AG04450 (cell line): ENCODE data around the gene EZH2. TPM values are rescaled to one million over a fixed set of nuclear protein-coding genes. Genes with fewer than 3 reads are reported as not detected.

Experiments used
- CTCF ChIA-PET: fragments of 300-600, 350-600 bp; formaldehyde crosslinking; extraction: SDS; loops from one replicate; lab custom pipeline; 2022; ENCODE audit warnings: antibody characterized with exemption, inconsistent platforms; lab: Charles Lee
- POLR2A ChIA-PET: fragments of 350-600 bp; formaldehyde crosslinking; extraction: SDS; loops from one replicate; lab custom pipeline; 2021; ENCODE audit warnings: antibody characterized with exemption, inconsistent platforms; lab: Yijun Ruan, JAX
- DNase-seq: peaks from one replicate; pipeline ENCODE4 v3.0.0-alpha.2; 2011; ENCODE audit warnings: low read depth, low spot score
- H3K27ac ChIP-seq: one replicate; pipeline ENCODE4 v1.5.1; 2012; ENCODE audit warnings: low read depth, low read length, control low read depth
- H3K27me3 ChIP-seq: one replicate; pipeline ENCODE4 v1.6.0; 2012; ENCODE audit warnings: low read length; ENCODE audit not compliant: control insufficient read depth, insufficient read depth
- H3K4me3 ChIP-seq: 2 replicates; pipeline ENCODE4 v1.5.1; 2011; ENCODE audit warnings: mild to moderate bottlenecking, low read depth, low read length, control low read depth
- H3K9me3 ChIP-seq: 2 replicates; pipeline ENCODE4 v1.5.1; 2012; ENCODE audit warnings: low read length; ENCODE audit not compliant: control insufficient read depth, insufficient read depth
- CTCF ChIP-seq: IDR thresholded peaks from 2 replicates; pipeline ENCODE4 v1.5.1; 2011; ENCODE audit warnings: low read depth, low read length, control low read depth, inconsistent platforms
- polyA plus RNA-seq: library from polyadenylated mRNA; depleted of rRNA; stranded (reverse); fragments of >200 nt; gene quantifications from 2 replicates; pipeline ENCODE4 v1.2.3, GENCODE V29; 2011

EZH2 gene
- polyA plus RNA-seq, 1 experiment, result 17.0 TPM

GRCh38 chr7:148918058-148918596 is 34.0 kb upstream of the EZH2 start:
- CTCF ChIA-PET, result no interaction called here
- TF ChIP-seq CTCF, result no peak
- H3K4me3 ChIP-seq, result no peak overlapping the region
- no peak overlapping the region for H3K27ac ChIP-seq
- H3K27me3 ChIP-seq, result no peaks in the 10 kb centered on the region
- no peak for DNase-seq
- POLR2A ChIA-PET, result no interaction called here
- H3K9me3 ChIP-seq, result no peaks in the 10 kb centered on the region

GRCh38 chr7:148916186-148916585 is 32.1 kb upstream of the EZH2 start:
- ChIA-PET CTCF (interaction anchor here (0.6 kb wide), 1 partner anchor 25 kb away, joined by 3 read pairs; no protein-coding TSS in a partner anchor), POLR2A (interaction anchor here (0.6 kb wide), 1 partner anchor 266 kb away, joined by 4 read pairs; no protein-coding TSS in a partner anchor)
- peak; percentile 73 for DNase-seq
- TF ChIP-seq CTCF, result no peak
- peaks cover 2% of the 10 kb centered on the region for H3K27me3 ChIP-seq
- H3K9me3 ChIP-seq, result no peaks in the 10 kb centered on the region
- no peak overlapping the region for H3K4me3 ChIP-seq
- peak overlapping the region; percentile 21 for H3K27ac ChIP-seq

- peaks cover 7% of the 10 kb centered on the region for H3K27me3 ChIP-seq
- DNase-seq, result no peak
- no peak overlapping the region for H3K4me3 ChIP-seq
- no peak overlapping the region for H3K27ac ChIP-seq
- CTCF ChIA-PET, result no interaction called here
- POLR2A ChIA-PET, result no interaction called here
- no peak for TF ChIP-seq CTCF
- H3K9me3 ChIP-seq, result no peaks in the 10 kb centered on the region
Observed at GRCh38 chr7:148915211-148915610, 31.1 kb upstream of the EZH2 start.

- POLR2A ChIA-PET, result interaction anchor here (0.5 kb wide), 1 partner anchor 52 kb away, joined by 5 read pairs; no protein-coding TSS in a partner anchor
- TF ChIP-seq CTCF, result no peak
- H3K9me3 ChIP-seq, result no peaks in the 10 kb centered on the region
- H3K4me3 ChIP-seq, result no peak overlapping the region
- no peak overlapping the region for H3K27ac ChIP-seq
- CTCF ChIA-PET, result interaction anchor here (0.6 kb wide), 1 partner anchor 153 kb away, joined by 4 read pairs; no protein-coding TSS in a partner anchor
- DNase-seq, result peak; percentile 56
- peaks cover 14% of the 10 kb centered on the region for H3K27me3 ChIP-seq
Observed at GRCh38 chr7:148914208-148914777, 30.2 kb upstream of the EZH2 start.

GRCh38 chr7:148912758-148913541 is 28.9 kb upstream of the EZH2 start:
- H3K9me3 ChIP-seq, result no peaks in the 10 kb centered on the region
- H3K27ac ChIP-seq, result no peak overlapping the region
- H3K27me3 ChIP-seq, result peaks cover 20% of the 10 kb centered on the region
- no peak for DNase-seq
- H3K4me3 ChIP-seq, result no peak overlapping the region
- ChIA-PET POLR2A (no interaction called here), CTCF (no interaction called here)
- TF ChIP-seq CTCF, result no peak
